H4 (cell line): ENCODE data around the gene HDGFL2. TPM values are rescaled to one million over a fixed set of nuclear protein-coding genes. Genes with fewer than 3 reads are reported as not detected.

ENCODE experiments used
- DNase-seq: peaks from one replicate; pipeline ENCODE4 v3.0.0-alpha.2; 2015; ENCODE audit warnings: low spot score
- total RNA-seq: library from RNA; depleted of rRNA; stranded (reverse); fragments of >200 nt; shearing (Covaris generic); gene quantifications from 2 replicates; pipeline ENCODE4 v1.2.3, GENCODE V29; 2014

HDGFL2 gene
- total RNA-seq, 1 experiment from 2014 or later = 22.0 TPM

DNA sequence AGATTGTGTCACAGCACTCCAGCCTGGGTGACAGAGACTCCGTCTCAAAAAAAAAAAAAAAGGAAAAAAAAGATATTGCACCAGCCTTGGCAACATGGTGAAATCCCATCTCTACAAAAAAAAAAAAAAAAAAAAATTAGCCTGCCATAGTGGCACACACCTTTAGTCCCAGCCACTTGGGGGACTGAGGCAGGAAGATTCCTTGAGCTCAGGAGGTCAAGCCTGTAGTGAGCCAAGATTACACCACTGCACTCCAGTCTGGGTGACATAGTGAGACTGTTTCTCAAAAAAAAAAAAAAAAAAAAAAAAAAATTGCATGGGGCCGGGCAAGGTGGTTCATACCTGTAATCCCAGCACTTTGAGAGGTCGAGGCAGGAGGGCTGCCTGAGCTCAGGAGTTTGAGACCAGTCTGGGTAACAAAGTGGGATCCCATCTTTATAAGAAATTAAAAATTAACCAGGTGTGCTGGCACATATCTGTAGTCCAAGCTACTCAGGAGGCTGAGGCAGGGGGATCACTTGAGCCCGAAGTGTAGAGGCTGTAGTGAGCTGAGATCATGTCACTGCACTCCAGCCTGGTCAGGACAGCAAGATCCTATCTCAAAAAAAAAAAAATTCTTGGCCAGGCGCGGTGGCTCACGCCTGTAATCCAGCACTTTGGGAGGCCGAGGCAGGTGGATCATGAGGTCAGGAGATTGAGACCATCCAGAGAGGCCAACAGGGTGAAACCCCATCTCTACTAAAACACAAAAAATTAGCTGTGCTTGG is 7.1 kb upstream of the HDGFL2 start:
- no peak for DNase-seq

GRCh38 chr19:4467835-4468234 is 4.3 kb upstream of the HDGFL2 start:
- no peak for DNase-seq

GRCh38 chr19:4471403-4472173 is 509 bp upstream of the HDGFL2 start:
- DNase-seq = peak; percentile 100

GRCh38 chr19:4473011-4473762 is 1.1 kb downstream of the HDGFL2 start:
- no peak for DNase-seq

DNA sequence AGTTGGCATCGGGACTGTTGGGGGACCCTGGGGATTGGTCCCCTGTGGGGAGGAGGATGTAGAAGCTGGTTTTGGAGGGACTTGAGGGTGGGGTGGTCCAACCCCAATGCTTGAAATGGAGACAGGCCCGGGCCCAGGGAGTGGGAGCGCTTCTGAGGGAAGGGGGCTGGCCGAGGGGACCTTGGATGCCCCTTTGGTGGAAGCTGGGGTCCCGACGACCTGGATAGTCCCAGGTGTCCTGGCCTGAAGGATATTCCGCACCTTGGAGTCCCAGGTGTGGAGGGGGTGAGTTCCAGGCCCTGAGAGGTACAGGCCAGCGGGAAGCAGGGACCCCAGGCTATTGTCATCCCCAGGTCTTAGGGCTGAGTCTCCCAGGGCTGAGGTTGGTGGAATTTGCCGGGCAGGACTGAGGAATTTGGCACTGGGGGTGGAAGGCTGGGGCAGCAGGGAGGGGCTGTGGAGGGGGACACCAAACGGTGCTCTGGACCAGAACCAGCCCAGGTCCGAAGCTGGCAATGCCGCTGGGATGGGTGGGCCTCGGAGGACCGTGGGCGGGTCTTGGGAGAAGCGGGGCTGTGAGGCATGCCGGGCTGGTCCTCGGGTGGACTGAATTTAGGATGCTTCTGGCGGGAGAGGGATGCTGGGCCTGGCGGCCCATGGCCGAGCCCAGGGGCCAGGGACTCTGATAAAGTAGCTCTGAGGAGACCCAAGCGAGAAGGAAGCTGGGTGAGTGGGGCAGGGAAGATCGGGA is 1.8 kb downstream of the HDGFL2 start:
- DNase-seq = no peak

GRCh38 chr19:4474514-4475022 is 2.5 kb downstream of the HDGFL2 start:
- DNase-seq = no peak

GRCh38 chr19:4477034-4477801 is 5.1 kb downstream of the HDGFL2 start:
- DNase-seq = no peak

GRCh38 chr19:4482721-4483364 is 10.7 kb downstream of the HDGFL2 start:
- DNase-seq = no peak

DNA sequence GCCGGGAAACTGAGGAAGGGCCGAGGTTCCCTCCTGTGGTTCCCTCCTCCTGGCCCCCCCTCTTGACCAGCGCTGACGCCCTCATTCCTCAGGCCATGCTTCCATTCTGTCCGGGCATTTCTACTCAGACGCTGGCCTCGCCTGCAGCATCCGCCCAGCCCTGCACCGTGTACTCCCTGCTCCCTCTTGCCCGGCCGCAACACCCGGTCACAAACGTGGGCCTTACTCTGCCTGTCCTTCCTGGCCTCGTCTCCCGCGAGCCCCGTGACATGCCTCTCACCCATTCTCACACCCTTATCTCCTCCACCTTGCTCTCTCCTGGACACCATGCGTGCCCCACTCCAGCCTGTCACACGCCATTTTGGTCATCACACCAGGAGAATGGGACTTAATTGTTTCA is 11.3 kb downstream of the HDGFL2 start:
- DNase-seq = no peak

DNA sequence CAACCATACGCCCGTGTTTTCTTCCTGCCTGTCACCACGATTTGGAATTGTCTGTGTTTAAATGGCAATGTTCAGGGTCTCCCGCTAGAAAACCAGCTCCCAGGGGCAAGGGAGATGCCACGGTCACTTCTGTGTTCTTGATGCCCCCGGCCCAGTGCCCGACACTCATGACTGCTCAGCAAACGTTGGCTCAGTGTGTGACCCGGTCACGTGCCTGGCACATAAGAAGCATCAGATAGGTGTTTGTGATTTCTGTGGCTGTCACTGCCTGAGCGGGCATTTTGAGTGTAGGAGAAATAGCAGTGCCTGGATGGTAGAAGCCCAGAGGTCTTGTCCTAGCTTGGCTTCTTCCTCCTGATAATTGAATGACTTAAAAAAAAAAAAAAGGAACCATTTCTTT is 15.5 kb downstream of the HDGFL2 start:
- DNase-seq = no peak

GRCh38 chr19:4488496-4488895 is 16.4 kb downstream of the HDGFL2 start:
- no peak for DNase-seq

- DNase-seq = no peak
Measured at GRCh38 chr19:4491446-4491845, 19.3 kb downstream of the HDGFL2 start.

- no peak for DNase-seq
Measured at GRCh38 chr19:4492337-4493103, 20.4 kb downstream of the HDGFL2 start.

DNA sequence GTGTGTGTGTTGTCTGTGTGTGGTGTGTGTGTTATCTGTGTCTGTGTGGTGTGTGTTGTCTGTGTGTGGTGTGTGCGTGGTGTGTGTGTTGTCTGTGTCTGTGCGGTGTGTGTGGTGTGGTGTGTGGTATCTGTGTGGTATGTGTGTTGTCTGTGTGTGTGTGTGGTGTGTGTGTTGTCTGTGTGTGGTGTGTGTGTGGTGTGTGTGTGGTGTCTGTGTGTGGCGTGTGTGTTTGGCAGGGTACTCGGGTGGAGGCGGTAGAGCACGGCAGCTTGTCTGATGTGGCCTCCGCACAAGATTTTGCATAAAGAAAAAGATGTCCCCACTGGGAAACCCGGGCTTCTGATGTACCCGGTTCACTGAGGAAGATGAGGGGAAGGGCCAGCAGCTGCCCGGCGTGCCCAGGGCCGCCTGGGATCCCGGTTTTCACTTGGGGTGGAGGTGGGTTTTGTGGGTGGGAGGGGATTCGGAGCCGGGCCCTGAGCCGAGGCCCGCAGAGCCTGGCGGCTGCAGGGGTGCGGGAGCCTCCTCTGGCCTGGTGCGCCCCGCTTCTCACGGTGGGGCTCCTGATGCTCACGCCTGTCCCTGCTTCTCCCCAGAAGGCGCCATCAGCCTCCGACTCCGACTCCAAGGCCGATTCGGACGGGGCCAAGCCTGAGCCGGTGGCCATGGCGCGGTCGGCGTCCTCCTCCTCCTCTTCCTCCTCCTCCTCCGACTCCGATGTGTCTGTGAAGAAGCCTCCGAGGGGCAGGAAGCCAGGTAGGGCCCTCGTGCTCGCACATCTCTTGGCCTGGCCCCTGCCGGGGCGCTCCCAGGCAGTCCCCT is 21.2 kb downstream of the HDGFL2 start:
- DNase-seq = no peak

DNA sequence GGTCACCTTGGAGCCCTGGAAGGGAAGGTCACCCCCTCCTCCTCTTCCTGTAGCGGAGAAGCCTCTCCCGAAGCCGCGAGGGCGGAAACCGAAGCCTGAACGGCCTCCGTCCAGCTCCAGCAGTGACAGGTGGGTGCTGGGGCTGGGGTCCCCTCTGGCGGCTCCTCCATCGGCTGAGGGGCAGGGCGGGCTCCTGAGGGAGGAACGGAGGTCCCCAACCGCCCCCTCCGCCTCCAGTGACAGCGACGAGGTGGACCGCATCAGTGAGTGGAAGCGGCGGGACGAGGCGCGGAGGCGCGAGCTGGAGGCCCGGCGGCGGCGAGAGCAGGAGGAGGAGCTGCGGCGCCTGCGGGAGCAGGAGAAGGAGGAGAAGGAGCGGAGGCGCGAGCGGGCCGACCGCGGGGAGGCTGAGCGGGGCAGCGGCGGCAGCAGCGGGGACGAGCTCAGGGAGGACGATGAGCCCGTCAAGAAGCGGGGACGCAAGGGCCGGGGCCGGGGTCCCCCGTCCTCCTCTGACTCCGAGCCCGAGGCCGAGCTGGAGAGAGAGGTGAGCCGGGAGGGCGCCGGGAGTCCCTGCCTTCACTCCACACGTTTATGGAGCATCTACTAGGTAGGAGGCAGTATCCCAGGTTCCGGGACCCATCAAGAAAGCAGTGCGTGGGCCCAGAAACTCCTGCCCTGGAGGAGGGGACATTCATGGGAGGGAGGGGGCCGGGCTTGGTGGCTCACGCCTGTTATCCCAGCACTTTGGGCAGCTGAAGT is 22.0 kb downstream of the HDGFL2 start:
- no peak for DNase-seq

GRCh38 chr19:4494691-4495064 is 22.6 kb downstream of the HDGFL2 start:
- no peak for DNase-seq

GRCh38 chr19:4495471-4495870 is 23.4 kb downstream of the HDGFL2 start:
- no peak for DNase-seq

- no peak for DNase-seq
Measured at GRCh38 chr19:4496304-4496703, 24.2 kb downstream of the HDGFL2 start.
